Testis (tissue), 2 donors: ENCODE data around the gene AP1M2.

Experiments
- CTCF ChIP-seq, 3 experiments: fragments of 450-650 bp in 2 of 3; fragments of 200-600 bp in 1 of 3; sonication (generic) in 1 of 3; IDR thresholded peaks; one replicate each; pipeline ENCODE4 v1.5.1; 2016 to 2019; ENCODE audit warnings: antibody characterized with exemption in 3 of 3, mild to moderate bottlenecking in 2 of 3, moderate library complexity in 1 of 3
- POLR2A ChIP-seq: fragments of 450-650 bp; IDR thresholded peaks from one replicate; pipeline ENCODE4 v1.6.1; 2017; ENCODE audit warnings: antibody characterized with exemption, mild to moderate bottlenecking, moderate library complexity

DNA sequence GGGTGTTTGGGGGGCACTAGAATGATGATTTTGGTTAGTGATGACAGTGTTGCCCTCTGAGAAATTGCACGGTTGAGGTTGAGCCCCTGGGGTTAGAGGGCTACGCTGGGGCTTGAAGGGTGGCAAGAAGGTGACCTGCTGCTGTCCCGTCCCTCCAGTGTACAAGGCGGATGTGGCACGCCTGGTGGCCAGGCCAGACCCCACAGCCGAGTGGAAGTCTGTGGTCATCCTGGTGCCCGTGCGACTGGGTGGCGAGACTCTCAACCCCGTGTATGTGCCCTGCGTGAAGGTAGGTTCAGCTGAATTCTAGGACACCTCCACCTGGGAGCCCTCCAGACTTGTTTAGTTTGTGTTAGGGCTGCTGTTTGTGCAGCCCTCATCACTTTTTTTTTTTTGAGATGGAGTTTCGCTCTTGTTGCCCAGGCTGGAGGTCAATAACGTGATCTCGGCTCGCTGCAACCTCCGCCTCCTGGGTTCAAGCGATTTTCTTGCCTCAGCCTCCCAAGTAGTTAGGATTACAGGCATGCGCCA lies 38.3 kb downstream of the AP1M2 start:
- no peak for TF ChIP-seq CTCF (IDR thresholded peaks at IDR 0.05)
- TF ChIP-seq POLR2A: no peak
